ENCODE data around the gene PCCB.

DNA sequence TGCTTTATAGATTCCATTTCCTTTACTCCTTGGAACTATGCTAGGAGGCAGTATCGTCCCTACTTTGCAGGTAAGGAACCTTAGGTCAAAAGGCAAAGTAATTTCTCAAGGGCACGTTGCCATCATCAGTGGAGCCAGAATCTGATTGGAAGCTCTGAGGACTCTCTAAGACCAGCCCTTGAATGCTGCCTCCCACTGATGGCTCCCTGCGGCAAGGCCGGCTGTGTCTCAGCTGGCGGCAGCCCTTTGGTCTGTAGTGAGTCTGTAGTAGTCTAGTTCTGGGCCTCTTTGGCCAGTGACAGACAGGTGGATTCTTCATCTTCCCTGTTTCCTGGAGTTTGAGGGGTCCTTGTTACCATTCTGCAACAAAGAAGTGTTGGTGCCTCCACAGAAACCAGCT lies 76.2 kb downstream of the PCCB start:
- TF ChIP-seq, protein P1, sequence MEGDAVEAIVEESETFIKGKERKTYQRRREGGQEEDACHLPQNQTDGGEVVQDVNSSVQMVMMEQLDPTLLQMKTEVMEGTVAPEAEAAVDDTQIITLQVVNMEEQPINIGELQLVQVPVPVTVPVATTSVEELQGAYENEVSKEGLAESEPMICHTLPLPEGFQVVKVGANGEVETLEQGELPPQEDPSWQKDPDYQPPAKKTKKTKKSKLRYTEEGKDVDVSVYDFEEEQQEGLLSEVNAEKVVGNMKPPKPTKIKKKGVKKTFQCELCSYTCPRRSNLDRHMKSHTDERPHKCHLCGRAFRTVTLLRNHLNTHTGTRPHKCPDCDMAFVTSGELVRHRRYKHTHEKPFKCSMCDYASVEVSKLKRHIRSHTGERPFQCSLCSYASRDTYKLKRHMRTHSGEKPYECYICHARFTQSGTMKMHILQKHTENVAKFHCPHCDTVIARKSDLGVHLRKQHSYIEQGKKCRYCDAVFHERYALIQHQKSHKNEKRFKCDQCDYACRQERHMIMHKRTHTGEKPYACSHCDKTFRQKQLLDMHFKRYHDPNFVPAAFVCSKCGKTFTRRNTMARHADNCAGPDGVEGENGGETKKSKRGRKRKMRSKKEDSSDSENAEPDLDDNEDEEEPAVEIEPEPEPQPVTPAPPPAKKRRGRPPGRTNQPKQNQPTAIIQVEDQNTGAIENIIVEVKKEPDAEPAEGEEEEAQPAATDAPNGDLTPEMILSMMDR (conservative IDR thresholded peaks at IDR 0.05), result no peak
- no peak for TF ChIP-seq ZFX (IDR thresholded peaks at IDR 0.05)
